Activated naive CD4-positive, alpha-beta T cell treated with anti-CD3 and anti-CD28 coated beads, Interleukin-2, amount 10 ng/mL, durations not matched to agents 7 days and 5 days (primary cell): Measurements from ENCODE around the gene MYO5C.

Experiments
- CTCF ChIA-PET: fragments of 350-600 bp; sonication (Branson Sonifier 250); formaldehyde crosslinking; loops from one replicate; lab custom pipeline; 2021; ENCODE audit warnings: antibody characterized with exemption; lab: Charles Lee
- DNase-seq: peaks from one replicate; pipeline ENCODE4 v3.0.0-alpha.2; 2020
- H3K27ac Mint-ChIP-seq: one replicate; pipeline ENCODE4 v1.8.0; 2021; ENCODE audit warnings: mild to moderate bottlenecking, moderate library complexity, mixed read lengths
- H3K27me3 Mint-ChIP-seq: one replicate; pipeline ENCODE4 v1.8.0; 2021; ENCODE audit warnings: mild to moderate bottlenecking, mixed read lengths
- H3K36me3 Mint-ChIP-seq: one replicate; pipeline ENCODE4 v1.8.0; 2021; ENCODE audit warnings: mixed read lengths
- H3K4me1 Mint-ChIP-seq: one replicate; pipeline ENCODE4 v1.8.0; 2021; ENCODE audit warnings: mixed read lengths
- H3K4me3 Mint-ChIP-seq: one replicate; pipeline ENCODE4 v1.8.0; 2021; ENCODE audit warnings: mild to moderate bottlenecking, moderate library complexity, mixed read lengths
- H3K9me3 Mint-ChIP-seq: one replicate; pipeline ENCODE4 v1.8.0; 2021; ENCODE audit warnings: mixed read lengths

Gene MYO5C

GRCh38 chr15:52278636-52279367 lies 16.8 kb downstream of the MYO5C start:
- Mint-ChIP-seq H3K4me3 (no peak overlapping the region), H3K27ac (no peak overlapping the region), H3K9me3 (no peaks in the 10 kb centered on the region), H3K27me3 (peaks cover 60% of the 10 kb centered on the region), H3K4me1 (no peaks in the 10 kb centered on the region), H3K36me3 (no peaks in the 10 kb centered on the region)
- DNase-seq = no peak
- CTCF ChIA-PET = interaction anchor here (0.5 kb wide), 1 partner anchor 47 kb away, joined by 3 read pairs; no protein-coding TSS in a partner anchor

- no peak for DNase-seq
- H3K27ac Mint-ChIP-seq = no peak overlapping the region
- CTCF ChIA-PET = no interaction called here
Observed at GRCh38 chr15:52278135-52278534, 17.5 kb downstream of the MYO5C start.

GRCh38 chr15:52277575-52277974 lies 18.0 kb downstream of the MYO5C start:
- H3K9me3 Mint-ChIP-seq = no peaks in the 10 kb centered on the region
- H3K4me3 Mint-ChIP-seq = no peak overlapping the region
- no peaks in the 10 kb centered on the region for H3K4me1 Mint-ChIP-seq
- no peaks in the 10 kb centered on the region for H3K36me3 Mint-ChIP-seq
- CTCF ChIA-PET = no interaction called here
- H3K27ac Mint-ChIP-seq = no peak overlapping the region
- no peak for DNase-seq
- peaks cover 65% of the 10 kb centered on the region for H3K27me3 Mint-ChIP-seq

More at GRCh38 chr15:52278135-52278534, 17.5 kb downstream of the MYO5C start:
- Mint-ChIP-seq H3K9me3 (no peaks in the 10 kb centered on the region), H3K36me3 (no peaks in the 10 kb centered on the region), H3K4me1 (no peaks in the 10 kb centered on the region), H3K27me3 (peaks cover 60% of the 10 kb centered on the region), H3K4me3 (no peak overlapping the region)

- Mint-ChIP-seq H3K27ac (no peak overlapping the region), H3K27me3 (peaks cover 54% of the 10 kb centered on the region), H3K36me3 (no peaks in the 10 kb centered on the region), H3K9me3 (no peaks in the 10 kb centered on the region), H3K4me1 (no peaks in the 10 kb centered on the region), H3K4me3 (no peak overlapping the region)
- no peak for DNase-seq
- CTCF ChIA-PET = no interaction called here
Observed at GRCh38 chr15:52276256-52276770, 19.3 kb downstream of the MYO5C start.

- Mint-ChIP-seq H3K36me3 (peaks cover 15% of the 10 kb centered on the region), H3K4me1 (peaks cover 50% of the 10 kb centered on the region), H3K9me3 (no peaks in the 10 kb centered on the region), H3K27ac (peak overlapping the region; percentile 94), H3K27me3 (no peaks in the 10 kb centered on the region), H3K4me3 (no peak overlapping the region)
- CTCF ChIA-PET = no interaction called here
- no peak for DNase-seq
Observed at GRCh38 chr15:52263563-52264282, 31.9 kb downstream of the MYO5C start.

- no peak for DNase-seq
- Mint-ChIP-seq H3K9me3 (no peaks in the 10 kb centered on the region), H3K4me3 (peak overlapping the region; percentile 36), H3K36me3 (peaks cover 15% of the 10 kb centered on the region), H3K27ac (peak overlapping the region; percentile 94), H3K4me1 (peaks cover 61% of the 10 kb centered on the region), H3K27me3 (no peaks in the 10 kb centered on the region)
- CTCF ChIA-PET = interaction anchor here (0.6 to 2.7 kb wide), 13 partner anchors 10 to 472 kb away, joined by 3 to 14 read pairs (median 5); partner anchors contain the start of gene MYO5C
Observed at GRCh38 chr15:52262364-52262763, 33.2 kb downstream of the MYO5C start.

GRCh38 chr15:52261498-52262242 lies 33.9 kb downstream of the MYO5C start:
- peaks cover 15% of the 10 kb centered on the region for H3K36me3 Mint-ChIP-seq
- peak overlapping the region; percentile 36 for H3K4me3 Mint-ChIP-seq
- H3K27ac Mint-ChIP-seq = peak overlapping the region; percentile 94
- H3K9me3 Mint-ChIP-seq = no peaks in the 10 kb centered on the region
- CTCF ChIA-PET = interaction anchor here (0.6 to 2.7 kb wide), 14 partner anchors 9 to 473 kb away, joined by 3 to 14 read pairs (median 3); partner anchors contain the start of gene MYO5C
- DNase-seq = peak; percentile 80
- no peaks in the 10 kb centered on the region for H3K27me3 Mint-ChIP-seq
- peaks cover 68% of the 10 kb centered on the region for H3K4me1 Mint-ChIP-seq

- Mint-ChIP-seq H3K9me3 (no peaks in the 10 kb centered on the region), H3K4me3 (no peak overlapping the region), H3K27me3 (peaks cover 5% of the 10 kb centered on the region), H3K4me1 (peaks cover 75% of the 10 kb centered on the region), H3K36me3 (peaks cover 15% of the 10 kb centered on the region), H3K27ac (peak overlapping the region; percentile 94)
- CTCF ChIA-PET = interaction anchor here (0.6 to 2.7 kb wide), 7 partner anchors 34 to 474 kb away, joined by 3 to 14 read pairs (median 3); partner anchors contain the start of gene MYO5C
- no peak for DNase-seq
Observed at GRCh38 chr15:52261026-52261425, 34.6 kb downstream of the MYO5C start.

GRCh38 chr15:52259503-52259902 lies 36.1 kb downstream of the MYO5C start:
- CTCF ChIA-PET = interaction anchor here (1.3 kb wide), 1 partner anchor 307 kb away, joined by 3 read pairs; no protein-coding TSS in a partner anchor
- Mint-ChIP-seq H3K4me1 (peaks cover 76% of the 10 kb centered on the region), H3K36me3 (peaks cover 15% of the 10 kb centered on the region), H3K27me3 (peaks cover 6% of the 10 kb centered on the region), H3K27ac (no peak overlapping the region), H3K4me3 (no peak overlapping the region), H3K9me3 (no peaks in the 10 kb centered on the region)
- DNase-seq = no peak

GRCh38 chr15:52258461-52258860 lies 37.1 kb downstream of the MYO5C start:
- no peaks in the 10 kb centered on the region for H3K9me3 Mint-ChIP-seq

GRCh38 chr15:52257734-52258062 lies 37.9 kb downstream of the MYO5C start:
- peaks cover 68% of the 10 kb centered on the region for H3K4me1 Mint-ChIP-seq
- H3K4me3 Mint-ChIP-seq = no peak overlapping the region
- H3K36me3 Mint-ChIP-seq = peaks cover 4% of the 10 kb centered on the region
- CTCF ChIA-PET = interaction anchor here (0.7 to 7.4 kb wide), 7 partner anchors 33 to 477 kb away, joined by 3 to 80 read pairs (median 16); partner anchors contain the start of gene ATOSA
- peaks cover 17% of the 10 kb centered on the region for H3K27me3 Mint-ChIP-seq
- H3K27ac Mint-ChIP-seq = no peak overlapping the region
- no peak for DNase-seq
- no peaks in the 10 kb centered on the region for H3K9me3 Mint-ChIP-seq

More at GRCh38 chr15:52258461-52258860, 37.1 kb downstream of the MYO5C start:
- peaks cover 17% of the 10 kb centered on the region for H3K27me3 Mint-ChIP-seq
- H3K27ac Mint-ChIP-seq = no peak overlapping the region
- H3K4me1 Mint-ChIP-seq = peaks cover 74% of the 10 kb centered on the region
- no peak overlapping the region for H3K4me3 Mint-ChIP-seq
- CTCF ChIA-PET = interaction anchor here (1.5 to 7.4 kb wide), 4 partner anchors 33 to 476 kb away, joined by 5 to 80 read pairs (median 18); no protein-coding TSS in a partner anchor
- H3K36me3 Mint-ChIP-seq = peaks cover 12% of the 10 kb centered on the region
- DNase-seq = no peak

GRCh38 chr15:52256930-52257733 lies 38.5 kb downstream of the MYO5C start:
- peaks cover 63% of the 10 kb centered on the region for H3K4me1 Mint-ChIP-seq
- DNase-seq = peak; percentile 31
- CTCF ChIA-PET = interaction anchor here (0.6 to 7.4 kb wide), 20 partner anchors 11 to 481 kb away, joined by 3 to 80 read pairs (median 4); partner anchors contain the start of genes ARPP19 and ATOSA
- H3K27me3 Mint-ChIP-seq = peaks cover 17% of the 10 kb centered on the region
- peaks cover 3% of the 10 kb centered on the region for H3K36me3 Mint-ChIP-seq
- H3K4me3 Mint-ChIP-seq = peak overlapping the region; percentile 28
- peak overlapping the region; percentile 84 for H3K27ac Mint-ChIP-seq
- H3K9me3 Mint-ChIP-seq = no peaks in the 10 kb centered on the region

- H3K27me3 Mint-ChIP-seq = peaks cover 17% of the 10 kb centered on the region
- peak overlapping the region; percentile 84 for H3K27ac Mint-ChIP-seq
Observed at GRCh38 chr15:52256366-52256765, 39.2 kb downstream of the MYO5C start.

More at GRCh38 chr15:52256366-52256765, 39.2 kb downstream of the MYO5C start:
- H3K4me1 Mint-ChIP-seq = peaks cover 56% of the 10 kb centered on the region
- H3K9me3 Mint-ChIP-seq = no peaks in the 10 kb centered on the region
- no peaks in the 10 kb centered on the region for H3K36me3 Mint-ChIP-seq
- H3K4me3 Mint-ChIP-seq = peak overlapping the region; percentile 48
- CTCF ChIA-PET = interaction anchor here (0.6 to 7.4 kb wide), 20 partner anchors 12 to 481 kb away, joined by 3 to 80 read pairs (median 4); partner anchors contain the start of gene ARPP19
- DNase-seq = peak; percentile 83
